AG09319 (cell line): ENCODE measurements around the gene MTHFS.
A peak's percentile ranks its signal among the peaks of the same experiment; 100 is the strongest.
"Not testable (repeated sequence)": the region's sequence is repeated elsewhere in the genome, so short reads cannot be mapped to it uniquely, and the experiment has no call there.

ENCODE experiments used
- DNase-seq: peaks from one replicate; pipeline ENCODE4 v3.0.0-alpha.2; 2010; ENCODE audit warnings: low read depth; ENCODE audit errors: extremely low read depth
- TF ChIP-seq, protein P1 (sequence below): IDR thresholded peaks from 2 replicates; pipeline ENCODE4 v1.5.1; 2011; ENCODE audit warnings: low read depth, mild to moderate bottlenecking, inconsistent platforms, low read length, moderate library complexity

Gene MTHFS

DNA sequence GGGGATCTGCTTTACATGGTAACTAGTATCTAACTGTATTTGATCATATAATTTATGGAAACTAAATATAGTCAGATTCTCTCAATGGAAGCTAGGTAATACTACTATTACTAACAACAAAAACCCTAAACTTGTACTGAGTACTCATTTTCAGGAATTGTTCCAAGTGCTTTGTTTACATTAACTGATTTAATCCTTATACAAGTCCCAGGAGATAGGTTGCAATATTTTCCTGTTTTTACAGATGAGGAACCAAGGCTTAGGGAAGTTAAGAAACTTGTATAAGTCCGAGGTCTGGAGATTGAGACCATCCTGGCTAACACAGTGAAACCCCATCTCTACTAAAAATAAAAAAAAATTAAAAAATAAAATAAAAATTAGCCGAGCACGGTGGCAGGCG is 7.5 kb upstream of the MTHFS start:
- DNase-seq: no peak
- TF ChIP-seq, protein P1, sequence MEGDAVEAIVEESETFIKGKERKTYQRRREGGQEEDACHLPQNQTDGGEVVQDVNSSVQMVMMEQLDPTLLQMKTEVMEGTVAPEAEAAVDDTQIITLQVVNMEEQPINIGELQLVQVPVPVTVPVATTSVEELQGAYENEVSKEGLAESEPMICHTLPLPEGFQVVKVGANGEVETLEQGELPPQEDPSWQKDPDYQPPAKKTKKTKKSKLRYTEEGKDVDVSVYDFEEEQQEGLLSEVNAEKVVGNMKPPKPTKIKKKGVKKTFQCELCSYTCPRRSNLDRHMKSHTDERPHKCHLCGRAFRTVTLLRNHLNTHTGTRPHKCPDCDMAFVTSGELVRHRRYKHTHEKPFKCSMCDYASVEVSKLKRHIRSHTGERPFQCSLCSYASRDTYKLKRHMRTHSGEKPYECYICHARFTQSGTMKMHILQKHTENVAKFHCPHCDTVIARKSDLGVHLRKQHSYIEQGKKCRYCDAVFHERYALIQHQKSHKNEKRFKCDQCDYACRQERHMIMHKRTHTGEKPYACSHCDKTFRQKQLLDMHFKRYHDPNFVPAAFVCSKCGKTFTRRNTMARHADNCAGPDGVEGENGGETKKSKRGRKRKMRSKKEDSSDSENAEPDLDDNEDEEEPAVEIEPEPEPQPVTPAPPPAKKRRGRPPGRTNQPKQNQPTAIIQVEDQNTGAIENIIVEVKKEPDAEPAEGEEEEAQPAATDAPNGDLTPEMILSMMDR: no peak

DNA sequence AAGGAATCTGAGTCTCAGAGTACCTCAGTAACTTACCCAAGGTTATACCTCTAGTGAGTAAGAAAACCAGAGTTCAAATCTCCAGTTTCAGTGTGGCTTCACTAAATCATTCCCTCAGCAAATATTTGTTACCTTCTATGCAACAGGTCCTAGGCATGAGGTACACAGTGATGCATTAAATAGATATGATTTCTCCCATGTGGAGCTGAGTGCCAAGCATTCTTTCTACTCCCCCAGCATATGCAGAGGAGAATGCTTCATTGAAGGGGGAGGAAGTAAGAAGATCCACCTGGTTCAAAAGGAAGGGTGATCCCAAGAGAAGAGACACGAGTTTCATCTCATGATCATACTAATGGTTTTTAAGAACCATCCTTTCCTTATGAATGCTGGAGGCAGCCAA is 6.8 kb upstream of the MTHFS start:
- TF ChIP-seq, protein P1: no peak
- DNase-seq: no peak

DNA sequence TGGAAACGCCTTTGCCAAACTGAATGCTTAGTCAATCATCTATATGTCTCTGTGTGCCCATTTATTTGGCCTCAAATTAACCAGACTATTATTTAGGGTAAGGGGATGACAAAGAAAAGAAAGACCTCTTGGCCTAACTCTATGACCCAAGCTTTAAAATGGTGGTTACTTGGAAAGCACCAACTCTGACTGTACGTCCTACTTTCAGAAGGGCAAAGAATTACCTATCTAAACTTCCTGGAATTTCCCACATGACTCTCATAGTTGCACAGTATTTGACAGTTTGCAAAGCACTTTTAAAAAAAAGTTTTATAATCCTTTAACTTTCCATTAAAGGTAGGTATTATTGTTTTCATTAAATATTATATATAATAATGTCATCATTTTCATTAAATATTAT is 6.3 kb upstream of the MTHFS start:
- TF ChIP-seq, protein P1: no peak
- no peak for DNase-seq

DNA sequence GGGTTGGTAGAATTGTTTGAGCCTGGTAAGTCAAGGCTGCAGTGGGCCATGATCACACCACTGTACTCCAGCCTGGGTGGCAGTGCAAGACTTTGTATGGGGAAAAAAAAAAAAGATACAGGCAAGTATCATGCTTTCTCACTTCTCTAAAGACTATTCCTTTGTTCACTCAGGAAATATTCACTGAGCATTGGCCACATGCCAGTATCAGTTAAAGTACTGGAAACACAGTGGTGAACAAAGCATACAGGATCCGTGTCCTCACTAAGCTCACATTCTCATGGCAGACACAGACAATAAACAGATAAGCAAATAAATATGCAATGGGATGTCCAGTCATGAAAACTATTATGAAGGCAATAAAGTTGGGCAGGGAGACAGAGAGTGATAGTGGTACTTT is 5.1 kb upstream of the MTHFS start:
- TF ChIP-seq, protein P1: no peak
- no peak for DNase-seq

DNA sequence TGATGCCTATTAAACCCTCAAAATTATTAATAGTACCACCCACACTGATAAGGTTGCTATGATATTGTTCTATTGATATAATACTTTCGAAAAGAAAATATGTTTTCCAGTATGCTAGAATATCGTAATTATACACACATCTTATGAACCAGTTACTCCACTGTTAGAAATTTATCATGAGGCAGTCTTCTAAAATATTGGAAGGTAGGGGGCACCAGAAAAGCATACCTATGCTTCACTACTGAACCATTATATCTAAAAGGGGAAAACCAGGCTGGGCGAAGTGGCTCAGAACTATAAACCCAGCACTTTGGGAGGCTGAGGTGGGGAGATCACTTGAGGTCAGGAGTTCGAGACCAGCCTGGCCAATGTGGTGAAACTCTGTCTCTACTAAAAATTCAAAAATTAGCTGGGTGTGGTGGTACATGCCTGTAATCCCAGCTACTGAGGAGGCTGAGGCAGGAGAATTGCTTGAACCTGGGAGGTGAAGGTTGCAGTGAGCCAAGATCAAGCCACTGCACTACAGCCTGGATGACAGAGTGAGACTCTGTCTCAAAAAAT is 4.1 kb upstream of the MTHFS start:
- DNase-seq: not testable (repeated sequence)

DNA sequence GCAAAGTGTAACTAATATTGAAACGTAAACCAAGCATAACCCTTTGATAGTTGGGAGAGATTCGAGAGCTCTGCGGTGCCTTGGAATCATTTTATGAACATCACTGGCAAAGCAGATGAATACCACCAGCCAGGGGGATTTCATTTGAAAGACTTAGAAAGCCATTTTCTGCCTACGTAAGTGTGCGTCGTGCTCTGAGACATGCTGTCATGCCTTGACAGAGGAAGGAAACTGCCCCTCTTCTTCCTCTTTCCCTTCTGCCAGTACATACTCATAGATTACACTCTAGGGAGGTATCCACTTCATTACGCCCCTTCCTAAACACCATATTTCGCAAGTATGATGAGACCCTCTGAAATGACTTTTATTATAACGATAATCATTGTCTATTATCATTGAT is 3.3 kb upstream of the MTHFS start:
- TF ChIP-seq, protein P1: no peak
- DNase-seq: no peak

DNA sequence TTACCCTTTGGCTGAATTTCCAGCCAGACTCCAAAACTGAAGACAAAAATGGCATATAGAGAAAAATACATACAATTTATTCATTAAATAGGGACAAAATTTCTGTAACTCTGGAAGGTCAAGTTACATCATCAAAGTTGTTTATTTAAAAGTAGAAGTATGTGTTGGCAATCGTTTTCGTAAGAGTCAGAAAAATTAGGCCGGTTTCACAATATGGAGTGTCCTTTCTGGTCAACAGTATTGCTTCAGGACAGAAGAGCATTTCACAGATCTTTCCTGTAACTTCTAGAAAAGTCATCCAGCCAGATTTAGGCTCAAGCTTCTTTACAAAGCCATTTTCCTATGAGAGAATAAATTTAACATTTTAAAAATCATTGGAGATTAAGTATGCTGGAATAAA is 2.0 kb upstream of the MTHFS start:
- DNase-seq: peak; percentile 55

DNA sequence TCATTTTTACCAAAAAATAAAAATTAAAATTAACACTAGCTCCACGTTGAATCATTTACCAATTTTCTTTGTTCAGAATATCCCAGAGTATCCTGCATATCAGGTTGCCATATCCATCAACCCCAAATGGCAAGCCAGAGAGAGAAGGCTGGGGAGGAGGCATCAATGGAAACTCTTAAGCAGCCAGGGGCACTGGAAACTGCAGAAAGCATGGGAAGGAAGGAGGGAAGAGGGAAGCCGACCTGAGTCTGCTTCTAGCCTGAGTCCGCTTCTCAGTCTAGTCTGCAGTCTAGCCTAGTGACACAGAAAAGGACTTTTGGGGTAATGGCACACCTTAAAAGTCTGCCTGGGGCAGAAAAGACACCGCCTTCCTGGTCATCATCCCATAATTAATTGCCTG is 1.6 kb upstream of the MTHFS start:
- TF ChIP-seq, protein P1: no peak
- no peak for DNase-seq
